GM10266 (cell line): ENCODE measurements around the gene TGFB3.
"Not testable (repeated sequence)": the region's sequence is repeated elsewhere in the genome, so short reads cannot be mapped to it uniquely, and the experiment has no call there.

Experiments
- DNase-seq: peaks from one replicate; pipeline ENCODE4 v3.0.0; 2012; ENCODE audit errors: extremely low spot score
- TF ChIP-seq, protein P1 (sequence below): IDR thresholded peaks from 2 replicates; pipeline ENCODE4 v1.5.1; 2012; ENCODE audit warnings: mild to moderate bottlenecking, low read depth; ENCODE audit not compliant: control insufficient read depth, insufficient read depth; ENCODE audit errors: missing control alignments

The TGFB3 gene

DNA sequence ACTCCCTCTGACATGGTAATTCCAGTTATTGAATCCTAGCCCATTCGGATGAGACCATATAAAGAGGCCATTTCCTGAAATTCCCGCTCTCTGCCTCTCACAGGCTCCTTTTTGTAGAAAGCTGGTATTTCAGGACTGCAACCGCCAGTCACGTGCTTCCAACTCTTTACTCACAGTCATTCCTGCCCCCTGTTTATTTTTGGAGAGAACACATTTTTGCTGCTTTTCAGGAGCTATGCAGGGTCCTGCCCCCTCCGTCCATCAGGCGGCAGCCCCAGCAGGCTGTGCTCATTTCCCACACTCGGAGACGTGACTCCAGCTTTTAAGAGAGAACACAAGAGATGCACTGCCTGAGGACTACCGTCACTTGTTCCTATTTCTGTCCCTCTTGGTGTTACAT lies 30.6 kb upstream of the TGFB3 start:
- TF ChIP-seq, protein P1, sequence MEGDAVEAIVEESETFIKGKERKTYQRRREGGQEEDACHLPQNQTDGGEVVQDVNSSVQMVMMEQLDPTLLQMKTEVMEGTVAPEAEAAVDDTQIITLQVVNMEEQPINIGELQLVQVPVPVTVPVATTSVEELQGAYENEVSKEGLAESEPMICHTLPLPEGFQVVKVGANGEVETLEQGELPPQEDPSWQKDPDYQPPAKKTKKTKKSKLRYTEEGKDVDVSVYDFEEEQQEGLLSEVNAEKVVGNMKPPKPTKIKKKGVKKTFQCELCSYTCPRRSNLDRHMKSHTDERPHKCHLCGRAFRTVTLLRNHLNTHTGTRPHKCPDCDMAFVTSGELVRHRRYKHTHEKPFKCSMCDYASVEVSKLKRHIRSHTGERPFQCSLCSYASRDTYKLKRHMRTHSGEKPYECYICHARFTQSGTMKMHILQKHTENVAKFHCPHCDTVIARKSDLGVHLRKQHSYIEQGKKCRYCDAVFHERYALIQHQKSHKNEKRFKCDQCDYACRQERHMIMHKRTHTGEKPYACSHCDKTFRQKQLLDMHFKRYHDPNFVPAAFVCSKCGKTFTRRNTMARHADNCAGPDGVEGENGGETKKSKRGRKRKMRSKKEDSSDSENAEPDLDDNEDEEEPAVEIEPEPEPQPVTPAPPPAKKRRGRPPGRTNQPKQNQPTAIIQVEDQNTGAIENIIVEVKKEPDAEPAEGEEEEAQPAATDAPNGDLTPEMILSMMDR, result no peak
- DNase-seq, result no peak

- DNase-seq, result no peak
- TF ChIP-seq, protein P1, result no peak
Measured at GRCh38 chr14:76011930-76012329, 30.1 kb upstream of the TGFB3 start.

DNA sequence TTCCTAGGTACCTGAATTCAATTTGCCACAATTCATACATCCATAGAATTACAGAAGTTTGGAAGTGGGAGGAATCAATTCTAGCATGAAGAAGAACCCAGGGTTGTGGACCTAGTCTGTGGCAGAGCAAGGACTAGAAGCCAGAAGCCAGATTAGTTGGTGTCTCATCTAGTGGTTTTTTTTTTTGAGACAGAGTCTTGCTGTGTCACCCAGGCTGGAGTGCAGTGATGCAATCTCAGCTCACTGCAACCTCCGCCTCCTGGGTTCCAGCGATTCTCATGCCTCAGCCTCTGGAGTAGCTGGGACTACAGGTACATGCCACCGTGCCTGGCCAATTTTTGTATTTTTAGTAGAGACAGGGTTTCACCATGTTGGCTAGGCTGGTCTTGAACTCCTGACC lies 27.8 kb upstream of the TGFB3 start:
- not testable (repeated sequence) for DNase-seq

GRCh38 chr14:76007852-76008251 lies 26.1 kb upstream of the TGFB3 start:
- TF ChIP-seq, protein P1, result no peak
- no peak for DNase-seq

- no peak for DNase-seq
Measured at GRCh38 chr14:76007379-76007778, 25.6 kb upstream of the TGFB3 start.

DNA sequence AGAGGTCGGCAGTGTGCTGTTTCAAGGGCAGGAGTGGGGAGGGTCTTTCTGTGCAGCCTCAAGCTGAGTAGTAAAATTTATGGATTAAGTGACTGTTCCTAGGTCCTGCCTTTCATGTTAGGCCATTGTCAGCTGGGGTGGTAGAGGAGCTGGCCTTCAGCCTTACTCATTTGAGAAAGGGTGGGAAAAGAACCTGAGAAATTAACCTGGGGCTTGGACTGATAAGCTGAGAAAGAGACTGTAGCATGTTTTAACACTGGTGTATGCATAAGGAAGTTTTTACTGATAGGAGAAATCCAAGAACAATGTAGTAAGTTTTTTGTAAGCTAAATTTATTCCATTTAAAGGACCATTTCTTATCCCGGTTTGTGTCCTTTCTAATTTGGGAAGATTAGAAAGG lies 24.5 kb upstream of the TGFB3 start:
- no peak for DNase-seq
- TF ChIP-seq, protein P1, result no peak

More at GRCh38 chr14:76007379-76007778, 25.6 kb upstream of the TGFB3 start:
- TF ChIP-seq, protein P1, result no peak

- no peak for DNase-seq
- TF ChIP-seq, protein P1, result no peak
Measured at GRCh38 chr14:76002383-76002782, 20.6 kb upstream of the TGFB3 start.

GRCh38 chr14:75999511-76000190 lies 17.9 kb upstream of the TGFB3 start:
- no peak for DNase-seq
- TF ChIP-seq, protein P1, result no peak
